Activated CD4-positive, alpha-beta T cell treated with anti-CD3 and anti-CD28 coated beads for 24 hours (primary cell): ENCODE data around the gene EYS.
"Not testable (repeated sequence)": the region's sequence is repeated elsewhere in the genome, so short reads cannot be mapped to it uniquely, and the experiment has no call there.

ENCODE experiments used
- DNase-seq, 2 donors: peaks; one replicate each; pipeline ENCODE4 v3.0.0-alpha.2; 2020; ENCODE audit warnings: low read depth in 2 of 2

Gene EYS

GRCh38 chr6:65452333-65452732 lies 254.7 kb downstream of the EYS start:
- DNase-seq = no peak

GRCh38 chr6:65450451-65450850 lies 256.6 kb downstream of the EYS start:
- DNase-seq = no peak

DNA sequence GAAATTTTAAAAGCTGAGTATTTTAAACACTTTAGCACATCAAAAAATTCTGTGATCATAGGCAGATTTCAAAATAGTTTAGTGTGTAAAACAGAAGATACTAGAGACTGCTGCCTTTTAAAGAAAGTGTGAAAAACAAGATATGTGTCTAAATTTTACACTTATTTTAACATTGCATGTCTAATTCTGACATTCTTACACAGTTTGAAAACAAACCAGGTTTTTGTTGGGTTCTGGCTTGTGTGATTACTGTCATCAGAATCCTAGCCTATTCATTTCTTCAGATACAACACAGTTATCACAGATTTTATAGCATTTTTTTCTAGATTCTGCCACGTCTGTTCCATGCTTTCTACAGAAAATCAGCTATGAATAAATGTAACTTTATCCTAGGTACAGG lies 257.1 kb downstream of the EYS start:
- no peak for DNase-seq

DNA sequence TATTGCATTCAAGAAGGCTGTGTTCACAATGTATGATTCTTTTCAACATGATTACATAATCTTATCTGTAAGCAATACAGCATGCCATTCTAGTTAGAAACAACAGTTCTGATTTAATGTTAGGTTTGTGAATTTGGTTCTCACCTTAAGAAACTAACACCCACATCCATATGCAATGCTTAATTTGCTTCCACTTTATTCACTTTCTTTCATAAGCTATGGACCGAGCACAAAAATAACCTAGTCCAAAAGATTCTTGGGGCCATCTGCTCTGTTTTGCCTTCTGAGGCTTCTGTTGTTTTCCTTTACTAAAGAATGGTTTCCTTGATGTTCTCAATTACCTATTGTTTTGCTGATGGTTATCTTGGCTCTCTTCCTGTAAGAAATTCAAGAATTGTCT lies 258.2 kb downstream of the EYS start:
- DNase-seq = no peak

- no peak for DNase-seq
Observed at GRCh38 chr6:65436281-65436680, 270.7 kb downstream of the EYS start.

GRCh38 chr6:65416621-65417020 lies 290.4 kb downstream of the EYS start:
- no peak for DNase-seq

GRCh38 chr6:65410309-65410708 lies 296.7 kb downstream of the EYS start:
- DNase-seq = no peak

DNA sequence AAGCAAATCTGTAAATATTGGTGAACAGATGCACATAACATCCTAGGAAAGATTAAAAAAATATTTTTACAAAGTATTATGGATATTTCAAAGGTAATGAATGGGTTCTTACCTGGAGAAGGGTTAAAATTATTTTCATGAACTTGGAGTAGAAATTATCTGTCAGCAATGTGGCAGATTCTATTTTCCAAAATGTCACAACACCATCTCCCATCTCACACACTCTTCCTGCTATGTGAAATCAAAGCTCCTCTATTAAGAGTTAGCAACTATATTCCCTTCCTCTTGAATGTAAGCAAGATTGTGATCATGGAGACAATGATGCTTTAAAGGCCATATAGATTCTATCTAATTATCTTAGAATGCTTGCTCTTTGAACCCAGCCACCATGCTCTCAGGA lies 304.5 kb downstream of the EYS start:
- no peak for DNase-seq

DNA sequence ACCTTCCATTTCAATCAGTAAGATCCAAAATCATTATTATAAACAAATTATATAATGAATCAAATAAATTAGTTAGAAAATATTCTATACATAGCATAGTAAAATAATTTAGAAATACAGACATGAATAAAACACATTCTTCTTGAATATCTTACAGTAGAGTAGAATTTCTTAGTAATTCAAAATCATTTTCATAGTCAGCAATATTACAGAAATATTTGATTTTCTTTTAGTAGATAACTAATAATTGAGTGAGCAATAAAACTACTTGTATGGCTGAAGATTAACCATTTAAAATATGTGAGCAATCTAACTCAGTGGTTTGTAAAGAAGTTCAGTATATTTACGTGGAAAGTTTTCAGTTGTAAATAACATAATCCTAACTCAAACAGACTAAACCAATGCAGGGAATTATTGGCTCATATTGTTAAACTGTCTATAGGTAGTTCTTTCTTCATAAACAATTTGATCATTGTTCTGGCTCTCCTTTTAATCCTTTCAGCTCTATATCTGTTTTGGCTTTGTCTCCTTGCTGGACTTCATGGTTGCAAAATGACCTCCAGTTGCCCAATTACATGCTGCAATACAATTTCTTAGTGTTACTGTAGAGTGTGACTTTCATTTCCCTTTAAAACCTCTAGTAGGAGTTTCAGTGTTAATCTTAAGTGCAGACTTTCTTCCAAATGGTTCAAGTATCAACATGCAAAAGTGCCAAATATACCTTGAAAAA lies 307.5 kb downstream of the EYS start:
- DNase-seq = no peak

DNA sequence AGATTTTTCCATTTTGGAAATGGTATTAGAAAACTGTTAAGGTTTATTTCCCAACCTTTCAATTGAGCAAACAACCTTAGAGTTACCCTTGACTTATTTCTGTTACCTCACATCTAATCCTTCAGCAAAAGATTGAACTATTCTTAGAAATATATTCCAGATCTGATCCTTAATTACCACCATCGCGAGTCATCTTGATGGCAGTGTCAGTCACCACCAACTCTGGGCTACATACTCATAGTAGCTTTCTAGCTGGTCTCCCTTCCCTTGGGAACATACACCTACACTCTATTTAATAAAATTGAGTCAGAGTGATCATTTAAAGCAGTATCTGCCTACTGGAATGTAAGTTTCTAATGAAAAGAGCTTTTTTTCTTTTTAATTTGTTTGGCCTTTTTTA lies 308.2 kb downstream of the EYS start:
- DNase-seq = no peak

- DNase-seq = no peak
Observed at GRCh38 chr6:65350530-65350929, 356.5 kb downstream of the EYS start.

DNA sequence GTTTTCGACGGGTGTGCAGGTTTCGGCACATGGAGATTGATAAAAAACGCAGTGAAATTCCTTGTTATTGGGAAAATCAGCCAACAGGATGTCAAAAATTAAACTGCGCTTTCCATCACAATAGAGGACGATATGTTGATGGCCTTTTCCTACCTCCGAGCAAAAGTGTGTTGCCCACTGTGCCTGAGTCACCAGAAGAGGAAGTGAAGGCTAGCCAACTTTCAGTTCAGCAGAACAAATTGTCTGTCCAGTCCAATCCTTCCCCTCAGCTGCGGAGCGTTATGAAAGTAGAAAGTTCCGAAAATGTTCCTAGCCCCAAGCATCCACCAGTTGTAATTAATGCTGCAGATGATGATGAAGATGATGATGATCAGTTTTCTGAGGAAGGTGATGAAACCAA lies 404.4 kb downstream of the EYS start:
- not testable (repeated sequence) for DNase-seq

DNA sequence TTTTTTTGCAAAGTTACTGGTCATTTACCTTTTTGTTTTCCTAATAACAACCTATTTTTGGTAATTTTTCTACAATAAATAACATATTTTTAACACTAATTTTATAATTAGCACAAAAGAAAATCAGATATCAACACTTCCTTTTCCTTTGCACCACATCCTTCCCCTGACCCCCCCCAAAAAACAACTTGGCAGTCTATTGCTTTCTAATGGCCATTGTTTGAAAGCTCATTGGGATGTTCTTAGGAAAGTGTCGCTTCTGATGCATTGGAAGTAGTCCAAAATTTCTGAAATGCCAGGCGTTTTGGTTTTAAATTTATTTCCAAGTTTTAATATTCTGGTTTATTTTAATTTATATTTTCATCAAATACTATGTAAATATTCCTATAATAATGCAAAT lies 407.8 kb downstream of the EYS start:
- no peak for DNase-seq

- DNase-seq = no peak
Observed at GRCh38 chr6:65295812-65296211, 411.2 kb downstream of the EYS start.

DNA sequence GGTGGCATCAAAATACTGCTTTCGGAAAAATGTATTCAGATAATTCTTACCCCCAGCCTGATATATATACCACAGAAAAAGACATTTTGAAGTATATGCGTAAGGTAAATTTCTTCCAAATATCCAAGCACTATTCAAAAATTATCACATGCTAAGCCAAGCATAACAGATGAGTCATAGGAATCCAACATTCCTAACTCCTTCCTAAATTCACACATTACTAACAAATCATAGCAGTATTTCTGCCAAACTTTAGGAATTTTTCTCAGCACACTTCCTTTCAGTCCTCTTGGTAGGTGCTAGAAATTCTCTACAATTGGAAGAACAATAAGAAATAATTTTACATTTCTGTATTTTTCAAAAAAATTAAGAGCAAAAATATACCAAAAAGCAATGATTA lies 417.5 kb downstream of the EYS start:
- DNase-seq = no peak

DNA sequence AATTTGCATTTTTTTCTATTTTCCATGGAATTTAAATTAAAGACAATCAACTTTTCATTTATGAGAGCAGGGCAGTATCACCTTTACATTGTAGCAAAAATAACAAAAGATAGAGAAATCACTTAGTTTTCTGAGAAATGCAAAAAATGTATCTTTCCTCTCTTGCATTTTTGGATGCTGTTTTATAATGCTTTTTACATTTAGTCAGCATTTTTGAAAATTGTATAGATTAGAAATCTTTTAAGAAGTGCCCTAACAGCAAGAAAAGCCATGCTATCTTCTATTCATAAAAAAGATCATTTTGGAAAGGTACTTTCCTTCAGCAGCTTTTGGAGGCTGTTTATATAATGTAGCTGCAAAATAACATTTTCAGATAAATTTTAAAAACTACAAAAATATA lies 421.8 kb downstream of the EYS start:
- DNase-seq = no peak

GRCh38 chr6:65280060-65280459 lies 427.0 kb downstream of the EYS start:
- no peak for DNase-seq

- no peak for DNase-seq
Observed at GRCh38 chr6:65262241-65262640, 444.8 kb downstream of the EYS start.

GRCh38 chr6:65259982-65260381 lies 447.0 kb downstream of the EYS start:
- DNase-seq = no peak

- no peak for DNase-seq
Observed at GRCh38 chr6:65259059-65259458, 448.0 kb downstream of the EYS start.

- DNase-seq = no peak
Observed at GRCh38 chr6:65253041-65253440, 454.0 kb downstream of the EYS start.

DNA sequence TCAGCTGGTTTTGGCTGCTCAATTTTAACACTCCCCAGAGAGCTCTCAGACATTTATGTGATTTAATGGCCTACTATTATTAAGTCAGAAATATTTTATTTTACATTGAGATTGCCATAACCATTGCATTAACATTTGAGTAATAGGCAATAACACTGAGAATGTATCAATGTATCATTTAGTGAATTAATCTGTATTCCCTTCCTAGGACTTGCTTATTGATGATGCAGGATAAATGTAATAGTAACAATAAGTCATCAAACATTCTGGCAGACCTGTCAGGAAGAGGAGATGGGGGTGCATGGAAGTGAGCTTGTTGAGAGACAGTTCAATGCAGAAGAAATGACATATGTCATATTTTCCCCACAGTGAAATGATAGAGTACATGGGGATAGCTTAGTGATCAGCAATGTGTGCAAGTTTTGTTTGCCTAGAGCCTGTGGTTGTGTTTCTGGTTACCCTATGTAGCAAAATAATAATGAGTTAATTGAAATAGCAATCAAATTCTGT lies 458.9 kb downstream of the EYS start:
- no peak for DNase-seq

GRCh38 chr6:65231616-65232015 lies 475.4 kb downstream of the EYS start:
- DNase-seq = no peak

- DNase-seq = no peak
Observed at GRCh38 chr6:65229825-65230224, 477.2 kb downstream of the EYS start.
